Ovary (tissue), 3 donors: ENCODE data around the gene RBMS1.

Experiments
- CTCF ChIP-seq, 3 donors: fragments of 450-650 bp in 2 of 3; fragments of 200-600 bp in 1 of 3; IDR thresholded peaks; one replicate each; pipeline versions ENCODE4 v1.5.1 to v1.8.0; 2016 to 2022; ENCODE audit warnings: antibody characterized with exemption in 3 of 3, mild to moderate bottlenecking in 1 of 3
- POLR2A ChIP-seq: fragments of 450-650 bp; IDR thresholded peaks from one replicate; pipeline ENCODE4 v1.6.1; 2017; ENCODE audit warnings: antibody characterized with exemption, mild to moderate bottlenecking, moderate library complexity
- donor health status: DM: no; HTN: no; CAD: no.

- no peak for TF ChIP-seq CTCF (IDR thresholded peaks at IDR 0.05)
- no peak for TF ChIP-seq POLR2A
These were observed 19.9 kb downstream of the RBMS1 start for GRCh38 chr2:160473468-160474318.
